ENCODE measurements around the gene DTX4.
"Not testable (repeated sequence)": the region's sequence is repeated elsewhere in the genome, so short reads cannot be mapped to it uniquely, and the experiment has no call there.

The DTX4 gene

DNA sequence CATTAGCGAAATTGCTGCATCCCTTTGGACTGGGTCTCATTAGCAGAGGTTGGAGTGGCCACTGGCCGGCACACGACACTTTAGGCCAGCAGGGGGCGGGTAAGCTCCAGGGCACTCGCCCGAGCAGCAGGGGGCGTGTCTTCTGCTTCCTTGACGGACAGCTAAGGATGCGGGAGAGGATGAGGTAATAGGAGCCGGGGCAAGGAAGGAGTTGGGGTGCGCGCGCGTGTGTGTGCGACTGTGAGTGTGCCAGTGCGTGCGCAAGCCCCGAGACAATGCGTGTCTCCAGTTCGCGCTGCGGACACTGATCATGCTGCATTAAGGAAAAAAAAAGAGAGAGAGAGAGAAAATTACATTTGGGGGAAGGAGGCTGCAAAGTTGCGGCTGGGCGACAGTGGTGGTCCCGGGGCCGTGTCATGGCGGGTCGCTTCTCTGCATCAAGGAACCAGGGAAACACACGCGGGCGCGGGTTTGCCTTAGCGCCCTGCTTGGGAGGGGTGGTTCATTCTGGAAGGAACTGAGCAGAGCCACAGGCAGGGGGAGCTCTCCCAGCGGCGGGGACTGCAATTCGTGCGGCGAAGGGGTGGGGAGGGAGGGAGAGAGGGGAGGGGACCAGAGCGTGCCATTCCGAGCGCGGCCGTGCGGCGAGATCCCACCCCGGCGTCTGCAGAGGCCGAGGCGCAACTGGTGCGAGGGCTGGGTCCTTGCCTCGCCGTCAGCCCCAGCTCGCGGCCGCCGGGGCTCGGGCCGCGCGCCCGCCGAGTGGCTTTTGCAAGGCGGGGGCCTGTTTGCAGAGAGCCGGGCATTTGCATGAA, at the start of gene DTX4:
Gene DTX4, plus strand, starts transcription at position 625 of the 815 bp plus-strand sequence. CDS start 464 bp downstream, outside the sequence.
- DNase-seq (ENCODE audit: low read depth): peak; percentile 68

GRCh38 chr11:59135648-59136461, 36.1 kb upstream of the DTX4 start:
- DNase-seq (ENCODE audit: low read depth): no peak

DNA sequence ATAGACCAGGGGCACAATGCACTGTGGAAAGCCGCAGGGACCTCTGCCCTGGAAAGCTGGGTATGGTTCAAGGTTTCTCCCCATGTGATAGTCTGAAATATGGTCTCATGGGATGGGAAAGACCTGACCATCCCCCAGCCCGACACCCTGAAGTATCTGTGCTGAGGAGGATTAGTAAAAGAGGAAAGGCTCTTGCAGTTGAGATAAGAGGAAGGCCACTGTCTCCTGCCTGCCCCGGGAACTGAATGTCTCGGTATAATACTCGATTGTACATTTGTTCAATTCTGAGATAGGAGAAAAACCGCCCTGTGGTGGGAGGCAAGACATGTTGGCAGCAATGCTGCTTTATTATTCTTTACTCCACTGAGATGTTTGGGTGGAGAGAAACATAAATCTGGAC, 35.4 kb upstream of the DTX4 start:
- DNase-seq (ENCODE audit: low read depth): not testable (repeated sequence)

GRCh38 chr11:59137190-59137589, 34.7 kb upstream of the DTX4 start:
- no peak for DNase-seq (ENCODE audit: low read depth)

DNA sequence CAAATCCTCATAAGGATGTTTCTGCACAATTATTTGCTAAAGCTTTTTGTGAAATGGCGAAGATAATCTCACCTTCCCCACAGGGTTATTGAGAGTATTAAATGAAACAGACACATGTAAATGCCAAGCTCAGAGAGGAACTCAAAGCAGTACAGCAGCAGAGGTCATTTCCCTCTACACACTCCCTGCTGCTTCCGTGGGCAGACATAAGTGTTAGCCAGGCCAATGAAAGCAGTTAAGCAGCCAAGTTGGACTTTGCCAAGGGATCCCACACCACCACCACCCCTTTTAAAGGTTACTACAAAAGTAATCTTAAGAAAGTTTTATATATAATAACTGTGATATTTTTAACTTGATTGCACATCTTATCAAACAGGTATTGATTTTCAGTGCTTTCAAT, 33.3 kb upstream of the DTX4 start:
- DNase-seq (ENCODE audit: low read depth): no peak

GRCh38 chr11:59141191-59141590, 30.7 kb upstream of the DTX4 start:
- DNase-seq (ENCODE audit: low read depth): no peak

- peak; percentile 41 for DNase-seq (ENCODE audit: low read depth)
Measured at GRCh38 chr11:59141673-59142460, 30.1 kb upstream of the DTX4 start.

DNA sequence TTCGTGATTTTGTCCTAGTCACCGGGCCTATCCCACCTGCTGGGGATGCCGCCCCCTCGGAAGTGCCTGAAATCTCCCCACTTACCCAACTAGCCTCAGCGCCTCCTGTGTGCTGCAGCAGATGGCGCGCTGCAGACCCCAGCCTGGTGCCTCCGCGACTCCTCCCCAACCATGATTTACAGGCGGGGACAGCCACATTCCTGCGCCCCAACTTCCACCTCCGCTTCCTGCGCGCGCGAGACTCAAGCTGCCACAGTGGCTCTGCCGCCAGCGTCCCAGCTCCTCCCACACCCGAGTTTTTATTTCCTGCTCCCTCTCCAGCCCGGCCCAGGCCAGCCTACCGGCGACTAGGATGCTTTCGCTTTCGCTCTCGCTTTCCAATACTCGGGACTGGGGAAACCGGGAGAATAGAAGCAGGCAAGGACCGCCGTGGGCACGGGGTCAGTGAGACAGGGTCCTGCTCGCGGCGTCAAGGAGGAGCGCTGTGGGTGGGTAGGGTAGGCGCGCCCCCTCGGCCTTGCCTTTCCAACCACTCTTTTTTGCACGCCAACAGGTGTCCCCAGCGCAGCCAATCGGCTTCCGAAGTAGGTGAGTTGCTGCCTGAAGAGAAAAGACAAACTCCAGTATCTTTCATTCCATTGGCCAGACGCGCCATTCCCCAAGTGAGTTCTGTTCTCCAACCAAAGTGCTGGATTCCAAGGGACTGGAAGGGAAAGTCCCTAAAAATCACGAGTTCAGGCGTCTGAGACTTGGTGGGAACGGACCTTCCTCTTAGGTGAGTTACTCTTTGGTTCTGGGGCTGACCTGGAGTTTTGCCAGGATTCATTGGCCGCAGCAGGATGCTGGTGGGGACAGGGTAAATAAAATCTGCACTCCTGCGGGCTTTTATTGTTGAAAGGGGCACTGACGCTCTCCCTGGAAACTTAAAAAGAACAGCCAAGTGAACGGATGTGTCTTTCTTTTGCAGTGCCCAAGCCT, 29.1 kb upstream of the DTX4 start, which contains the start of gene FAM111A:
Gene FAM111A, plus strand, starts transcription at position 327 of the 978 bp plus-strand sequence. CDS start 6,017 bp downstream, outside the sequence.
- peak; percentile 73 for DNase-seq (ENCODE audit: low read depth)

DNA sequence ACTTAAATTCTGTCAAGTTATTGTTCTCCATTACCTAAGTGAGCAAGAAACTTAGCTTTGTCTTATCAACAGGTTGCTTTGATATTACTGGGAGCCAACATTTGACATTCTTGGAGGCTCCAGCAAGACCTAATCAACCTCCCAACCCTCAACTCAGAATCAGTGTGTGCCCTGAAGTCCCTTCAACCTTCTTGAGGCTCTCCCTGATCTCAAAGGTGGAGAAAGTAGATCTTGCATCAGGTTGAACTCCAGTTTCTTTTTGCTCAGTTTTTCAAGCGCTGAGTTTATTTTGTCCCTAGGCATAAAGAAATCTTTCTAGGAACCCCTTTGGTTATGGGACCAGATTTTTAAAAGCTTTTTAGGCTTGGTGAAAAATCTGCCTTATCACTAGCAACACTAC, 27.8 kb upstream of the DTX4 start:
- no peak for DNase-seq (ENCODE audit: low read depth)

DNA sequence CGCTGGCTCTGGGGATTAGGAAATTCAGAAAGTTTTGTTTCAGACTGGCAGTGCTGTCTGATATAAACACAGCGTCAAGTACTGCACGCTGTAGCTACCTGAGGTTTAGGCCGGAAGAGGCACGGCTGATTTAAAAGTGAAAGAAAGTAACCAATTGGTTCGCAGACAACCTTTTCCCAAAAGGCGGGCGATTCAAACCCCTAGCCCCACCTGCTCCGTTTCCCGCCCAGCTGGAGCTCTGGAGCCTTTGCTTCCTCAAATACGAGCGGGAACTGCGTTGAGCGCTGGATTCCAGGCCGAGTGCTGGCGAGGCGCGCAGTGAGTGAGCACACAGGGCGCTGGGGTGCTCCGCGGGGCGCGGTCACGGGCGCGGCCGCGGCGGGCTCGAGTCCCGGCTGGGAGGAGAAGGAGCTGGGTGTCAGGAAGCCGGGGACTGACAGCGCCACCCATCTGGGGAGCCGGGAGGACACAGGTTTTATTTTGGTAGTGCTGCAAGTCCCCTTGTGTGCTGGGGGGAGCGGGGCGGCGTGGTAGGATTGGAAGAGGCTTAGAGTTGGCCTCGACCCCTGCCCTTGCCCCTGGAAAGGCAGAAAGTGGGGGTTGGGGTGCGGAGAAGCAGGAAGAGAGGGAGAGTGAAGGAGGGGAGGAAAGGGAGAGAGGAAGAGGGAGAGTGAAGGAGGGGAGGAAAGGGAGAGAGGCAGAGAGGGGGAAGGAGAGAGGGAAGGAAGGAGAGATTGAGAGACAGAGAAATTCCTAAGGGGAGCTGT, 27.2 kb upstream of the DTX4 start:
- peak; percentile 73 for DNase-seq (ENCODE audit: low read depth)

GRCh38 chr11:59145534-59145933, 26.4 kb upstream of the DTX4 start:
- DNase-seq (ENCODE audit: low read depth): no peak

DNA sequence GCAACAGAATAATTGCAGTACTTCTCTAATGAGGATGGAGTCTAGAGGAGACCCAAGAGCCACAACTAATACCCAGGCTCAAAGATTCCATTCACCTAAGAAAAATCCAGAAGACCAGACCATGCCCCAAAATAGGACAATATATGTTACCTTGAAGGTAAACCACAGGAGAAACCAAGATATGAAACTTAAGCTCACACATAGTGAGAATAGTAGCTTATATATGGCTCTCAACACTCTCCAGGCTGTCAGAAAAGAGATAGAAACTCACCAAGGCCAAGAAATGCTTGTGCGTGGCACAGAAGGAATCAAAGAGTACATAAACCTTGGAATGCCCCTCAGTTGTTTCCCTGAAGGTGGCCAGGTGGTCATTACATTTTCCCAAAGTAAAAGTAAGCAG, 20.2 kb upstream of the DTX4 start:
- DNase-seq (ENCODE audit: low read depth): no peak

DNA sequence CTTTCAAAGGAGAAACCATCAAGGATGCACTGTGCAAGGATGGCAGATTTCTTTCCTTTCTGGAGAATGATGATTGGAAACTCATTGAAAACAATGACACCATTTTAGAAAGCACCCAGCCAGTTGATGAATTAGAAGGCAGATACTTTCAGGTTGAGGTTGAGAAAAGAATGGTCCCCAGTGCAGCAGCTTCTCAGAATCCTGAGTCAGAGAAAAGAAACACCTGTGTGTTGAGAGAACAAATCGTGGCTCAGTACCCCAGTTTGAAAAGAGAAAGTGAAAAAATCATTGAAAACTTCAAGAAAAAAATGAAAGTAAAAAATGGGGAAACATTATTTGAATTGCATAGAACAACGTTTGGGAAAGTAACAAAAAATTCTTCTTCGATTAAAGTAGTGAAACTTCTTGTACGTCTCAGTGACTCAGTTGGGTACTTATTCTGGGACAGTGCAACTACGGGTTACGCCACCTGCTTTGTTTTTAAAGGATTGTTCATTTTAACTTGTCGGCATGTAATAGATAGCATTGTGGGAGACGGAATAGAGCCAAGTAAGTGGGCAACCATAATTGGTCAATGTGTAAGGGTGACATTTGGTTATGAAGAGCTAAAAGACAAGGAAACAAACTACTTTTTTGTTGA, 19.5 kb upstream of the DTX4 start:
- no peak for DNase-seq (ENCODE audit: low read depth)

DNA sequence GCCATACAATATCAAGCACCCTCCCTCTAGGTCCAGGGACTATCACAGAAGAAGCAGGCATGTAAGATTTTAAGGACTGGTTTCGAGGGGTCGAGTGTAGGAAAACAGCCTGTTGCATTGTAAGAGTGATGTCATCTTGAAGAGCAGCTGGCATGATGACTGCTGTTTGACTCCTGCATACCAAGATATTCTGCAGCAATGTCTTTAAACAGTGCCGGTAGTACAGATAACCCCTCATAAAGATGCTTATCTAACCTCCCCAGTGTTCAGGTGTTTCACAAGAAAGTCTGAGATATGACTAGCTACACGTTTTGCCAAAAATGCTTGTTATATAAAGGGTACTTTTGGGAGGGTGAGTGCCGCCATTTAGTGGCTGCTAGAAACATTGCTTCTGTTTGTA, 17.3 kb upstream of the DTX4 start:
- no peak for DNase-seq (ENCODE audit: low read depth)

GRCh38 chr11:59157433-59157832, 14.5 kb upstream of the DTX4 start:
- DNase-seq (ENCODE audit: low read depth): no peak

DNA sequence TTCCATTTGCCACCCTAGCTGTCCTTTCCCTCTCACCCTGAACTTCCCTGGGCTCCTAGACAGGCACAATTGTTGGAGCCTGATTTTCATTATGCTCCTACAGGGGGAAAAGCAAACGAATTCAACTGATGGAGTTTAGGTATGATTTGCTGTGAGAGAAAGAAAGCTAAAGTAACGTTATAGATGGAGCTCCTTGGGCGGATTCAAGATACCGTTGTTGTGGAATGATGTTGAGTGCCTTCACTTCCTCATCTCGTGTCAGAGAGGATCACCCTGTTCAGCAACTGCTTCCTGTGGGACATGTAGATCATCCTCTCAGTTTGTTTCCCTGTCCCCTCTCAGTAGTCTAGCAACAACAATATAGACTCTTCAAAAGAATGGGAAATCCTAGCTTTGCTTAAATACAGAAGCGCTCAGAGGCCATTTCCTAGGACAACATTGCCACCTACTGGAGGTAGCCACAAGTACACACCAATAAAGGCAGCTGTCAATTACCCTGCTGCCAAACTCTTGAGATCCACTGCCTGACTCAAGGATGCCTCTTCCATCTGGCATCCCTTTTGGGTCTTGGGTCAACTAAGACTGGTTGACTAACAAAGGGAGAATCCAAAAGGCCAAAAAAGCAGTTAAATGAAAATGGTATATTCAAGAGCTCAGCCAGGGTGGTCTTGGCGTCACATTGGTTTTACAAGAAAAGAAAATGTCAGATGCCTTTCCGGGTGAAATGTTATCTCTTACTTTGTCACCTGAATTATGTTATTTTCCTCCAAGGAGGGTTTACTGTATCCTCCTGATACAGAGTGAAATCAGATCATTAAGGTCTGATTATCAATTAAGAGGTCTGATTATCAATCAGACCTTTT, 13.5 kb upstream of the DTX4 start:
- DNase-seq (ENCODE audit: low read depth): no peak

GRCh38 chr11:59164028-59164427, 7.9 kb upstream of the DTX4 start:
- no peak for DNase-seq (ENCODE audit: low read depth)

GRCh38 chr11:59172345-59173079, 580 bp downstream of the DTX4 start:
- no peak for DNase-seq (ENCODE audit: low read depth)

Measured in HS-27A (cell line).